RWPE1 (cell line): ENCODE results near the gene ROR2.

Experiments
- CTCF ChIA-PET: fragments of 350-600 bp; sonication (Branson Sonifier 250); formaldehyde crosslinking; extraction: SDS; loops from one replicate; lab custom pipeline; 2021; lab: Yijun Ruan, JAX
- POLR2A ChIA-PET: fragments of 400-600 bp; formaldehyde crosslinking; extraction: SDS; loops from one replicate; lab custom pipeline; 2020; ENCODE audit warnings: antibody characterized with exemption; ENCODE audit not compliant: low non-redundant PET; lab: Yijun Ruan, JAX
- DNase-seq: peaks from one replicate; pipeline ENCODE4 v3.0.0; 2012; ENCODE audit warnings: low spot score
- H3K27ac ChIP-seq: fragments of 450-650 bp; 2 replicates; pipeline ENCODE4 v1.5.1; 2017
- CTCF ChIP-seq: fragments of 450-650 bp; conservative IDR thresholded peaks from 2 replicates; pipeline ENCODE4 v1.5.1; 2017; ENCODE audit warnings: low read depth, mild to moderate bottlenecking

Gene ROR2

GRCh38 chr9:91844190-91844589 lies 105.8 kb downstream of the ROR2 start:
- no peak for DNase-seq
- TF ChIP-seq CTCF, result no peak
- no peak overlapping the region for H3K27ac ChIP-seq
- POLR2A ChIA-PET, result no interaction called here
- CTCF ChIA-PET, result interaction anchor here (0.6 kb wide), 1 partner anchor 44 kb away, joined by 3 read pairs; no protein-coding TSS in a partner anchor

- no peak for TF ChIP-seq CTCF
- DNase-seq, result no peak
- CTCF ChIA-PET, result interaction anchor here (0.6 to 0.8 kb wide), 2 partner anchors 39 to 44 kb away, joined by 3 to 4 read pairs; no protein-coding TSS in a partner anchor
- H3K27ac ChIP-seq, result no peak overlapping the region
- POLR2A ChIA-PET, result no interaction called here
These were observed 106.3 kb downstream of the ROR2 start for GRCh38 chr9:91843623-91844148.

- no peak overlapping the region for H3K27ac ChIP-seq
- no peak for TF ChIP-seq CTCF
- ChIA-PET POLR2A (no interaction called here), CTCF (interaction anchor here (0.8 kb wide), 1 partner anchor 38 kb away, joined by 4 read pairs; no protein-coding TSS in a partner anchor)
- DNase-seq, result no peak
These were observed 106.9 kb downstream of the ROR2 start for GRCh38 chr9:91843093-91843492.

GRCh38 chr9:91842358-91843049 lies 107.5 kb downstream of the ROR2 start:
- no peak overlapping the region for H3K27ac ChIP-seq
- TF ChIP-seq CTCF, result no peak
- ChIA-PET CTCF (interaction anchor here (0.6 to 0.8 kb wide), 2 partner anchors 38 to 78 kb away, joined by 4 read pairs; no protein-coding TSS in a partner anchor), POLR2A (no interaction called here)
- DNase-seq, result no peak

GRCh38 chr9:91841591-91841990 lies 108.4 kb downstream of the ROR2 start:
- no peak for DNase-seq
- POLR2A ChIA-PET, result no interaction called here
- no peak for TF ChIP-seq CTCF
- H3K27ac ChIP-seq, result no peak overlapping the region
- CTCF ChIA-PET, result interaction anchor here (0.5 to 0.7 kb wide), 2 partner anchors 46 to 61 kb away, joined by 3 to 4 read pairs; no protein-coding TSS in a partner anchor

- CTCF ChIA-PET, result interaction anchor here (0.6 to 0.7 kb wide), 2 partner anchors 62 to 1366 kb away, joined by 3 read pairs; no protein-coding TSS in a partner anchor
These were observed 109.1 kb downstream of the ROR2 start for GRCh38 chr9:91840882-91841281.

More at GRCh38 chr9:91840882-91841281, 109.1 kb downstream of the ROR2 start:
- POLR2A ChIA-PET, result no interaction called here
- DNase-seq, result no peak
- no peak overlapping the region for H3K27ac ChIP-seq
- no peak for TF ChIP-seq CTCF
